ENCODE data around the gene SNCB.

DNA sequence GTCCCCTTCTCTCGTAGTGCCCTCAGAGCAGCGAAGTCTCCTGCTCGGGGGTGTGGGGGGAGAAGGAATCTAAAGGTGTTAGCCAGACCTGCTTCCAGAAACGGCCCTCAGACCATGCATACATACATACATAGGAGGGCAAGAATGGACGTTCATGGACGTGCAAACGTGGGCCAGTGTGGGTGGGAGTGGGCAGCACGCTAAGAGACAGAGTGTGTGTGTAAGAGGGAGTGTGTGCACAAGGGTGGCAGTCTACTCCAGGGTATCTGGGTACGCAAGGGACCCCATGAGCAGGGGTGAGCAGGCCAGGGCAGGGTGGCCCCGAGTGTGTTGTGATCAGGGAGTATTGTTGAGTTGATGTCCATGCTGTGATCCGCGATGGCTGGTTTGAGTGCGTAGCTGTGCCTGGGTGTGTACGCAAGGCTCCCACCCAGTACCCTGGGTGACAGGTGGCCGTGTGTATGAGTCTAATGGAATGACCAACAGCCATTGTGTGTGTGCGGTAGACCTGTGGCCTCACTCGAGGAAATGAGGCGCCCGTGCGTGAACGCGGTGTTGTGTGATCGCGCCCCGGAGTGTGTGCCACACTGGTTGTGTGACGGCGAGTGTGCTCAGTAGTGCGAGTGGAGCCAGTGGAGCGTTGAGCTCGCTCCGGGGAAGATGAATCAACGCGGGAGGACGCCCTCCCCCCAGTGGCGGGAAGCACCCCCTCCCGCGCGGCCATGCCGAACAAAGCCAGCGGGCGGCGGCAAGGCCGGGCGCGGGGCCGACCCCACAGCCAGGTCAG is 21.2 kb downstream of the SNCB start:
- TF ChIP-seq, protein P1, sequence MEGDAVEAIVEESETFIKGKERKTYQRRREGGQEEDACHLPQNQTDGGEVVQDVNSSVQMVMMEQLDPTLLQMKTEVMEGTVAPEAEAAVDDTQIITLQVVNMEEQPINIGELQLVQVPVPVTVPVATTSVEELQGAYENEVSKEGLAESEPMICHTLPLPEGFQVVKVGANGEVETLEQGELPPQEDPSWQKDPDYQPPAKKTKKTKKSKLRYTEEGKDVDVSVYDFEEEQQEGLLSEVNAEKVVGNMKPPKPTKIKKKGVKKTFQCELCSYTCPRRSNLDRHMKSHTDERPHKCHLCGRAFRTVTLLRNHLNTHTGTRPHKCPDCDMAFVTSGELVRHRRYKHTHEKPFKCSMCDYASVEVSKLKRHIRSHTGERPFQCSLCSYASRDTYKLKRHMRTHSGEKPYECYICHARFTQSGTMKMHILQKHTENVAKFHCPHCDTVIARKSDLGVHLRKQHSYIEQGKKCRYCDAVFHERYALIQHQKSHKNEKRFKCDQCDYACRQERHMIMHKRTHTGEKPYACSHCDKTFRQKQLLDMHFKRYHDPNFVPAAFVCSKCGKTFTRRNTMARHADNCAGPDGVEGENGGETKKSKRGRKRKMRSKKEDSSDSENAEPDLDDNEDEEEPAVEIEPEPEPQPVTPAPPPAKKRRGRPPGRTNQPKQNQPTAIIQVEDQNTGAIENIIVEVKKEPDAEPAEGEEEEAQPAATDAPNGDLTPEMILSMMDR (IDR thresholded peaks at IDR 0.05) = no peak
- TF ChIP-seq POLR2A (IDR thresholded peaks at IDR 0.05) (no peak), EP300 (IDR thresholded peaks at IDR 0.05) (no peak)
